Hepatocyte (in vitro differentiated cells): ENCODE data around the gene CCR7. TPM values are rescaled to one million over a fixed set of nuclear protein-coding genes. Genes with fewer than 3 reads are reported as not detected.

Source experiments
- DNase-seq: peaks from one replicate; pipeline ENCODE4 v3.0.0-alpha.2; 2016; ENCODE audit warnings: low spot score
- H2AFZ ChIP-seq: fragments of 200-600 bp; sonication (generic); 2 replicates; pipeline ENCODE4 v1.6.0; 2016; ENCODE audit warnings: antibody characterized with exemption, mild to moderate bottlenecking
- H3K27ac ChIP-seq: fragments of 200-600 bp; sonication (generic); 2 replicates; pipeline ENCODE4 v1.5.1; 2016; ENCODE audit warnings: mild to moderate bottlenecking
- H3K27me3 ChIP-seq: fragments of 200-600 bp; sonication (generic); 2 replicates; pipeline ENCODE4 v1.6.1; 2016
- H3K36me3 ChIP-seq: fragments of 200-600 bp; sonication (generic); replicated peaks from 2 replicates; pipeline ENCODE4 v1.5.1; 2016; ENCODE audit warnings: low read depth; ENCODE audit not compliant: insufficient read depth
- H3K4me1 ChIP-seq: fragments of 200-600 bp; sonication (generic); 2 replicates; pipeline ENCODE4 v1.5.1; 2016; ENCODE audit warnings: mild to moderate bottlenecking, moderate library complexity; ENCODE audit not compliant: insufficient read depth
- H3K4me2 ChIP-seq: fragments of 200-600 bp; sonication (generic); 2 replicates; pipeline ENCODE4 v1.6.0; 2016
- H3K4me3 ChIP-seq: fragments of 200-600 bp; sonication (generic); 2 replicates; pipeline ENCODE4 v1.5.1; 2016; ENCODE audit warnings: mild to moderate bottlenecking
- H3K79me2 ChIP-seq: fragments of 200-600 bp; sonication (generic); 2 replicates; pipeline ENCODE4 v1.6.0; 2017; ENCODE audit warnings: mild to moderate bottlenecking
- H3K9me2 ChIP-seq: fragments of 200-600 bp; sonication (generic); replicated peaks from 2 replicates; pipeline ENCODE4 v1.6.0; 2017; ENCODE audit warnings: mild to moderate bottlenecking; ENCODE audit not compliant: insufficient read depth
- H3K9me3 ChIP-seq: fragments of 200-600 bp; sonication (generic); 2 replicates; pipeline ENCODE4 v1.5.1; 2016; ENCODE audit warnings: low read depth, mild to moderate bottlenecking
- H4K20me1 ChIP-seq: fragments of 200-600 bp; sonication (generic); 2 replicates; pipeline ENCODE4 v1.6.0; 2016; ENCODE audit warnings: mild to moderate bottlenecking; ENCODE audit not compliant: insufficient read depth, poor library complexity, severe bottlenecking
- EZH2 ChIP-seq: fragments of 200-600 bp; sonication (generic); IDR thresholded peaks from 2 replicates; pipeline ENCODE4 v1.6.1; 2016; ENCODE audit warnings: antibody characterized with exemption, mild to moderate bottlenecking, borderline replicate concordance
- EZH2phosphoT487 ChIP-seq: fragments of 200-600 bp; sonication (generic); IDR thresholded peaks from one replicate; pipeline ENCODE4 v1.6.1; 2018; ENCODE audit warnings: antibody characterized with exemption, mild to moderate bottlenecking, low read depth, moderate library complexity; ENCODE audit not compliant: unreplicated experiment, severe bottlenecking
- WGBS: methylation state at CpG from one replicate; pipeline ENCODE4 v1.1.6; 2016; ENCODE audit warnings: low lambda C conversion rate; ENCODE audit errors: missing lambda C conversion rate; 5-methylcytosine and 5-hydroxymethylcytosine counted together
- polyA plus RNA-seq: library from polyadenylated mRNA; unstranded; fragments of >200 nt; fragmentation: Nextera tagmentation; extraction: Ambion mirVana; gene quantifications from 2 replicates; pipeline ENCODE4 v1.2.1, GENCODE V29; 2016
- total RNA-seq: library from RNA; depleted of rRNA; stranded (reverse); fragments of >200 nt; gene quantifications from 2 replicates; pipeline ENCODE4 v1.2.3, GENCODE V29; 2014
- TF ChIP-seq, protein P1 (sequence below): fragments of 200-600 bp; sonication (generic); IDR thresholded peaks from 2 replicates; pipeline ENCODE4 v1.5.1; 2016; ENCODE audit warnings: antibody characterized with exemption, mild to moderate bottlenecking; ENCODE audit not compliant: poor library complexity

The CCR7 gene
- total and polyA plus RNA-seq, 2 experiments from 2014 or later: 2.8 to 4.1 TPM

DNA sequence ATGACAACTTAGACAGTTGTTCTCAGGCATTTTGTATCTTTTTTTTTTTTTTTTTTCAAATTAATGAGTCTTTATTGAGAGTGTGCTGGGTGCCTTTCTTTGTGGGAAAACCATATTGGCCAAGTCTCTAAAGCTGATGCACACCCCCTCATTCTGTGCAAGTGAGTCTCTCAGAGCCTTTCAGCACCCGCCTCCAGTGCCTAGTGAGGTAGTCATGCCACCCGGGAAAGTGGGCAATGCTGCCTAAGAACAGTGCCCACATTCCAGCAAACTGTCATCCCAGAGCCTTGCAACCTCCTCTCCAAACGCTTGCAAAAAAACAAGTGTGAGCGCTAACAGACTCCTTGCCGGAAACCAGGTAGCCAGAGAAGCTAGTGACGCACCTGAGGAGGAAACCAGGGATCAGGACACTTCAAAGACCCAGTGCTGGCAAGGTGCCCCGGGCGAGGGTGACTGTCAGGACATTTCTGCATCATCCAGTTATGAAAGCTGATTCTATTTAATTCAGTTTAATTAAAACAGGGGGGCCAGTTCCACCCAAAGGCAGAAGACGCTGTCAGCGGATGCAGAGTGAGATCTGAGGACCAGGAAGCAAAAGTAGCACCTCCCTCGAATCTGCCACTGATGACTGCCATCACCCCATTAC lies 47.5 kb upstream of the CCR7 start:
- Histone ChIP-seq H3K9me2 (no peaks in the 10 kb centered on the region), H3K4me3 (no peak overlapping the region), H3K79me2 (no peaks in the 10 kb centered on the region), H2AFZ (no peak overlapping the region), H3K27me3 (no peaks in the 10 kb centered on the region), H3K9me3 (no peaks in the 10 kb centered on the region), H3K4me2 (no peak overlapping the region), H3K4me1 (peaks cover under 1% of the 10 kb centered on the region), H3K36me3 (no peaks in the 10 kb centered on the region), H3K27ac (no peak overlapping the region), H4K20me1 (no peaks in the 10 kb centered on the region)
- TF ChIP-seq EZH2phosphoT487: no peak
- DNase-seq: no peak
- WGBS: 83% methylated on average over 11 of the region's 11 CpGs

DNA sequence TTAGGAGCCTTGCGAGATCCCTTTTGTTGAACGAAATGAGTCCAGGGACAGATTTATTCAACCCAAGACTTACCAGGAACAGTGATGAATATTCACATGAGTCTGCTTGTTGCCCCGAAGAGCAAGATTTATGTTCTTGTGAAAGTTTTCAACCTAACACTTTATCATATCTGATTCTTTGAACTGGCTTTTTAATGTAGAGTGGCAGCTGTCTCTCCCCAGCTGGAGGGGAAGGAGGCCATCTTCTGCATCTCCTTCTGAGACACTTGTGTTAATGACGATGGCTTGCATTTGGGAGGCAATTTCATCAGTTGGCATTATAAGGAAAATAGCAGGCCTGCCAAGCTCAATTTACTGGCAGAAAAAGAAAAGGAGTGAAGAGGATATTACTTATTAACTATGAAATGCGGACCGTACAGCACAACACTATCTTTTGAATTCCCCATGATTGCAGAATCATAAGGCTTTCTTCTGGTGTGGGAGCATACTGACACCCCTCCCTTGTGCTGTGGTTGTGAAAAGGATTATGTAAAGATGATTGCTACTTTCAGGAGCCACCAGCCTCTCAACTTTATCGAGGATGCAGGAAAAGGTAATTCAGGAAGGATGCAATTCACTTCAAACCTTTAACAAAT lies 46.7 kb upstream of the CCR7 start:
- no peak overlapping the region for H3K4me3 ChIP-seq
- H3K36me3 ChIP-seq: no peaks in the 10 kb centered on the region
- H2AFZ ChIP-seq: no peak overlapping the region
- H3K79me2 ChIP-seq: no peaks in the 10 kb centered on the region
- H3K9me3 ChIP-seq: no peaks in the 10 kb centered on the region
- TF ChIP-seq, protein P1, sequence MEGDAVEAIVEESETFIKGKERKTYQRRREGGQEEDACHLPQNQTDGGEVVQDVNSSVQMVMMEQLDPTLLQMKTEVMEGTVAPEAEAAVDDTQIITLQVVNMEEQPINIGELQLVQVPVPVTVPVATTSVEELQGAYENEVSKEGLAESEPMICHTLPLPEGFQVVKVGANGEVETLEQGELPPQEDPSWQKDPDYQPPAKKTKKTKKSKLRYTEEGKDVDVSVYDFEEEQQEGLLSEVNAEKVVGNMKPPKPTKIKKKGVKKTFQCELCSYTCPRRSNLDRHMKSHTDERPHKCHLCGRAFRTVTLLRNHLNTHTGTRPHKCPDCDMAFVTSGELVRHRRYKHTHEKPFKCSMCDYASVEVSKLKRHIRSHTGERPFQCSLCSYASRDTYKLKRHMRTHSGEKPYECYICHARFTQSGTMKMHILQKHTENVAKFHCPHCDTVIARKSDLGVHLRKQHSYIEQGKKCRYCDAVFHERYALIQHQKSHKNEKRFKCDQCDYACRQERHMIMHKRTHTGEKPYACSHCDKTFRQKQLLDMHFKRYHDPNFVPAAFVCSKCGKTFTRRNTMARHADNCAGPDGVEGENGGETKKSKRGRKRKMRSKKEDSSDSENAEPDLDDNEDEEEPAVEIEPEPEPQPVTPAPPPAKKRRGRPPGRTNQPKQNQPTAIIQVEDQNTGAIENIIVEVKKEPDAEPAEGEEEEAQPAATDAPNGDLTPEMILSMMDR: no peak
- TF ChIP-seq EZH2 (no peak), EZH2phosphoT487 (no peak)
- H3K9me2 ChIP-seq: no peaks in the 10 kb centered on the region
- no peak overlapping the region for H3K4me2 ChIP-seq
- no peaks in the 10 kb centered on the region for H4K20me1 ChIP-seq
- H3K27ac ChIP-seq: no peak overlapping the region
- 82% methylated on average over 7 of the region's 7 CpGs for whole genome bisulfite sequencing
- H3K27me3 ChIP-seq: no peaks in the 10 kb centered on the region
- no peaks in the 10 kb centered on the region for H3K4me1 ChIP-seq
- no peak for DNase-seq

DNA sequence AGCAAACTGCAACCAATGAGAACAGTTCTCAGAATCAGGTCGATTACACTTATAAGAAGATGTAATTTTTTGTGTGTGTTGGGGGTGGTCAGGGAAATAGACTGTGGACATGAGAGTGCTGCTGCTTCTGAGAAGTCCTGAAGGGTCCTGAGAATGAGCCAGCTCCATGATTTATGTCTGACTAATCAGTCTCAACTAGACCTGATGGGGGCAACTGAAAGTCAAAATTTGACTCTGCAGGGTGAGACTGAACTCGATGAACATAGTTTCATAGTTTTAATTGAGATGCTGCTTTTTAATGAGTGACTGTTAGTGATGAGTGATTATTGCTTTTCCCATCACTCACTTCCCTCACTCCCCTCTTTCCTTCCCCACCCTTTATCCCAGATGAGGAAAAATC lies 45.1 kb upstream of the CCR7 start:
- 86% methylated on average over 2 of the region's 2 CpGs for WGBS
- no peaks in the 10 kb centered on the region for H3K9me3 ChIP-seq
- H3K4me1 ChIP-seq: no peaks in the 10 kb centered on the region
- no peak overlapping the region for H3K27ac ChIP-seq
- no peaks in the 10 kb centered on the region for H4K20me1 ChIP-seq
- no peaks in the 10 kb centered on the region for H3K79me2 ChIP-seq
- no peak overlapping the region for H3K4me3 ChIP-seq
- no peaks in the 10 kb centered on the region for H3K36me3 ChIP-seq
- no peaks in the 10 kb centered on the region for H3K9me2 ChIP-seq
- no peak overlapping the region for H3K4me2 ChIP-seq
- TF ChIP-seq EZH2phosphoT487 (no peak), EZH2 (no peak)
- TF ChIP-seq, protein P1: no peak
- DNase-seq: no peak
- H3K27me3 ChIP-seq: no peaks in the 10 kb centered on the region
- no peak overlapping the region for H2AFZ ChIP-seq

DNA sequence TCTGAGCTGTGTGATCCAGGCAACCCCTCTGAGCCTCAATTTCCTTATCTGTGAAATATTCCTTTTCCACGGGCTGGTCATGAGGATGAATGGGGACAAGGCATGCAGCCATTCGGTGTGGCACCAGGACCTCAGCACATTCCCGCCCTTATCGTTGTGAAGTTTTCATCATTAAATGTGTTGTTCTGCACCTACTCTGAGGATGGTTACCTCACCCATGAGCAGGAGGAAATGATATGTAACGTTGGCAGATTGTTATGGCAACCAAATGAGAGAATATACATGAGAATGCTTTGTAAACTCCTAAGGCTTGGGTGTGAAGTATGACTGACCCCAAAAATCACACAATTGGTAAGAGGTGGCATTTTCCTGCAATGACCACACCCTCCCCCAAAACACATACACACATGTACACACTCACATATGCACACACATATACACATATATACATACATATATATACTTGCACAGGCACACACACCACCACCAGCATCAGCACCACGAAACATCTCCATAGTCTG lies 42.8 kb upstream of the CCR7 start:
- H3K4me2 ChIP-seq: no peak overlapping the region
- no peaks in the 10 kb centered on the region for H3K9me2 ChIP-seq
- no peaks in the 10 kb centered on the region for H3K27me3 ChIP-seq
- no peak for DNase-seq
- H3K36me3 ChIP-seq: no peaks in the 10 kb centered on the region
- H3K79me2 ChIP-seq: no peaks in the 10 kb centered on the region
- no peaks in the 10 kb centered on the region for H3K4me1 ChIP-seq
- no peaks in the 10 kb centered on the region for H4K20me1 ChIP-seq
- H2AFZ ChIP-seq: no peak overlapping the region
- H3K27ac ChIP-seq: no peak overlapping the region
- TF ChIP-seq EZH2: no peak
- TF ChIP-seq EZH2phosphoT487: no peak
- TF ChIP-seq, protein P1: no peak
- WGBS: 77% methylated on average over 5 of the region's 6 CpGs
- H3K4me3 ChIP-seq: no peak overlapping the region
- H3K9me3 ChIP-seq: no peaks in the 10 kb centered on the region
